ENCODE results near the gene CCR4.

GRCh38 chr3:32968920-32969389 is 17.5 kb downstream of the CCR4 start:
- TF ChIP-seq RCOR1 (IDR thresholded peaks at IDR 0.05; ENCODE audit: insufficient replicate concordance, low read length) (no peak), CTCF (conservative IDR thresholded peaks at IDR 0.05; ENCODE audit: low read depth, low read length) (no peak), POLR2A (IDR thresholded peaks at IDR 0.05; ENCODE audit: low read depth, low read length) (no peak), RFX5 (IDR thresholded peaks at IDR 0.05; ENCODE audit: low read depth, low read length) (no peak), MAFK (IDR thresholded peaks at IDR 0.05; ENCODE audit: low read depth, low read length) (no peak)
